HepG2 (cell line): ENCODE results near the gene LRRC8E.

ENCODE experiments used
- HMG20A ChIP-seq: IDR thresholded peaks from 2 replicates; pipeline ENCODE4 v1.6.1; 2016; ENCODE audit warnings: borderline replicate concordance
- TAF1 ChIP-seq: sonication (generic); formaldehyde crosslinking; IDR thresholded peaks from 2 replicates; pipeline ENCODE4 v1.4.0; 2020; ENCODE audit warnings: missing genetic modification reagents
- USF2 ChIP-seq, 2 experiments: sonication (generic) in 1 of 2; formaldehyde crosslinking in 1 of 2; IDR thresholded peaks; 2 replicates each; pipeline versions ENCODE4 v1.5.1 to v1.6.1; 2011 to 2020; ENCODE audit warnings: borderline replicate concordance in 1 of 2, low read depth in 1 of 2, low read length in 1 of 2, mild to moderate bottlenecking in 1 of 2, missing genetic modification reagents in 1 of 2, moderate library complexity in 1 of 2
- ZFP37 ChIP-seq: sonication (generic); formaldehyde crosslinking; IDR thresholded peaks from 2 replicates; pipeline ENCODE4 v1.4.0; 2020; ENCODE audit warnings: missing genetic modification reagents, borderline replicate concordance
- ZNF3 ChIP-seq: IDR thresholded peaks from 2 replicates; pipeline ENCODE4 v1.7.0; 2017; ENCODE audit warnings: inconsistent platforms
- ZNF564 ChIP-seq: sonication (generic); formaldehyde crosslinking; IDR thresholded peaks from 2 replicates; pipeline ENCODE4 v1.8.1; 2023; ENCODE audit warnings: mild to moderate bottlenecking, missing genetic modification reagents
- ZNF619 ChIP-seq: sonication (generic); formaldehyde crosslinking; IDR thresholded peaks from 2 replicates; pipeline ENCODE4 v1.4.0; 2020; ENCODE audit warnings: mild to moderate bottlenecking, missing genetic modification reagents

GRCh38 chr19:7926021-7926726 is 37.9 kb downstream of the LRRC8E start, which contains the start of gene CTXN1:
- TF ChIP-seq ZNF619 (no peak), ZFP37 (CRISPR knock-in tag) (no peak), HMG20A (no peak), TAF1 (CRISPR knock-in tag) (no peak), ZNF3 (CRISPR knock-in tag) (no peak), ZNF564 (no peak), USF2 (IDR thresholded peaks at IDR 0.05; ENCODE audit: low read depth, low read length) (no peak), USF2 (CRISPR knock-in tag; IDR thresholded peaks at IDR 0.05; ENCODE audit: borderline replicate concordance) (no peak)
